Subcutaneous adipose tissue (tissue), 4 donors: ENCODE results near the gene ZNF385C. TPM values are rescaled to one million over a fixed set of nuclear protein-coding genes. Genes with fewer than 3 reads are reported as not detected.

Experiments used
- CTCF ChIP-seq: fragments of 450-650 bp; IDR thresholded peaks from one replicate; pipeline ENCODE4 v1.5.1; 2016; ENCODE audit warnings: low read depth, mild to moderate bottlenecking, control low read depth, antibody characterized with exemption, moderate library complexity
- total RNA-seq, 4 donors: library from RNA; depleted of rRNA; stranded (reverse); fragments of >200 nt; gene quantifications; one replicate each; pipeline ENCODE4 v1.1.0, GENCODE V29; 2016

ZNF385C gene
- total RNA-seq, 4 donors from 2014 or later = 0.22 to 0.49 TPM; not detected in 2

DNA sequence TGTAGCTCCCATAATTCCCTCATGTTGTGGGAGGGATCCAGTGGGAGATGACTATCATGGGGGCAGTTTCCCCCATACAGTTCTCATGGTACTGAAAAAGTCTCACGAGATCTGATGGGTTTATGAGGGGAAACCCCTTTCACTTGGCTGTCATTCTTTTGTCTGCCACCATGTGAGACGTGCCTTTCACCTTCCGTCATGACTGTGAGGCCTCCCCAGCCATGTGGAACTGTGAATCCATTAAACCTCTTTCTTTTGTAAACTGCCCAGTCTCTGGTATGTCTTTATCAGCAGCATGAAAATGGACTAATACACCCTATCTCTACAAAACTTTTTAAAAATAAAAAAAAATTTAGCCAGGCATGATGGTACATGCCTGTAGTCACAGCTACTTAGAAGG, 41.6 kb downstream of the ZNF385C start:
- no peak for TF ChIP-seq CTCF

DNA sequence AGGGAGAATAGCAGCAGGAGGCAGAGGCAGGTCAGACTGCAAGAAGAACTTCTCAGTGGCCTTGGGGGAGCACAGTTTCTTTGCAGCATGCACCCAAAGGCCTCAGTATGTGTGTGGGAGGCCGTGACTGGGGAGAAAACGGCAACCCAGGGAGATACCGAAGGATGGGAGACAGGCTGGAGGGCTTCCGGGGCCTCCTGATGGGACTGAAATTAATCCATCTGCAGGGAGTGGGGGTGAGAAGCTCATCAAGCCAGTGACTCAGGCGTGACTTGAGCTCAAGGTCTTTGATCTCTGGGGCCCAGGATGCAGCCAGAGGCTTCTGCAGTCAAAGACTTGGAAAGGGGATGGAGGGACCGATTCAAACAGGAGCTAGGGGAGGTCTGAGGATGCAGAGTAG, 42.8 kb downstream of the ZNF385C start:
- TF ChIP-seq CTCF = no peak

DNA sequence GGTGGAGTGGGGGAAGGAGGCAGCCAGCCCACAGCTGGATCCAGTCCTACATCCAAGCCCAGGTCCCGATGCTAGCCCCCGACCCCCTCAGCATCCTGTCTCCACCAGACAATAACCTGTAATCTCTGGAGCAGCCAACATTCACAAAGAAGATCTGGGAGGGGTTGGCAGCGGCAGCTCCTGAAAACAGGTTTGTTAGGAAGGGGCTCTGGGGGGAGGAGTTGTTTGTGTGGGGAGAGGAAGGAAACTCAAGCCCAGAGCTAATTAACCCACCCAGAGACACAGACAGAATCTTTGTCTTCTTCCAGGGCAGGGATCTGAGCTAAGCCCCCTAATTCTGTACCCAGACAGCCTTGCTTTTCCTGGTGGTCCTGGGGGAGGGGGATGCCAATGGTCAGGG, 43.2 kb downstream of the ZNF385C start:
- TF ChIP-seq CTCF = no peak

- no peak for TF ChIP-seq CTCF
These were observed 44.4 kb downstream of the ZNF385C start for GRCh38 chr17:42053731-42054500.

- TF ChIP-seq CTCF = no peak
These were observed 45.9 kb downstream of the ZNF385C start for GRCh38 chr17:42052346-42052877.

- no peak for TF ChIP-seq CTCF
These were observed 46.6 kb downstream of the ZNF385C start for GRCh38 chr17:42051645-42052044.

DNA sequence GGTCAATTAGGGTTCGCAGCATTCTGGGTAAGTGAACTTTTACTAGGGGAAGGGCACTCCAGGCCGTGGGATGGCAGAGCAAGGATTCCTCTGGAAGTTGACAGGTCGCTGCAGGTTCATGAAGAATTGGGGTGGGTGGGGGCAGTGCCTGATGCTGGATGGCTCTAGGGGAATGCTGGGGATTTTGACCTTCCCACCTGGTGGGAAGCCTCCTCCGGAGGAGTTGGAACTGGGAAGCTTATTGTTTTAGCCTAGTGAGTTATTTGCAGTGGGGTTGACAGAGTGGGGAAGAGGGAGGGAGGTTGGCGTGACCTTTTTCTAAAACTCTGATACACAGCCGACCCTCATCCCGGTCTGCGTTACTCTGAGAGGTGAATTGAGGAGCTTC, 47.3 kb downstream of the ZNF385C start:
- no peak for TF ChIP-seq CTCF
